Thoracic aorta (tissue), 2 donors: Measurements from ENCODE around the gene EZH2. TPM values are rescaled to one million over a fixed set of nuclear protein-coding genes. Genes with fewer than 3 reads are reported as not detected.

Experiments
- ATAC-seq: fragments of 150-250 bp; one replicate; pipeline ENCODE4 v1.8.0; 2017; ENCODE audit warnings: low read depth; ENCODE audit not compliant: insufficient number of reproducible peaks, low FRiP score
- DNase-seq: peaks from one replicate; pipeline ENCODE4 v3.0.0-alpha.2; 2020; ENCODE audit warnings: low spot score
- H3K27ac ChIP-seq, 2 donors: fragments of 200-600 bp; sonication (generic); 1 replicate in 1 of 2; 2 replicates in 1 of 2; pipeline ENCODE4 v1.5.1; 2016; ENCODE audit warnings: mild to moderate bottlenecking in 2 of 2, moderate library complexity in 2 of 2
- H3K27me3 ChIP-seq: fragments of 200-600 bp; sonication (generic); replicated peaks from 2 replicates; pipeline ENCODE4 v1.6.0; 2016; ENCODE audit warnings: mild to moderate bottlenecking; ENCODE audit not compliant: insufficient read depth
- H3K36me3 ChIP-seq: fragments of 200-600 bp; sonication (generic); one replicate; pipeline ENCODE4 v1.5.1; 2016
- H3K4me1 ChIP-seq, 2 donors: fragments of 200-600 bp; sonication (generic); 1 replicate in 1 of 2; 2 replicates in 1 of 2; pipeline versions ENCODE4 v1.5.1 to v1.6.0; 2016; ENCODE audit warnings: low read depth in 2 of 2, mild to moderate bottlenecking in 1 of 2; ENCODE audit not compliant: control insufficient read depth in 1 of 2
- H3K4me3 ChIP-seq: fragments of 200-600 bp; sonication (generic); 2 replicates; pipeline ENCODE4 v1.5.1; 2016; ENCODE audit warnings: mild to moderate bottlenecking
- H3K9me3 ChIP-seq: fragments of 200-600 bp; sonication (generic); 2 replicates; pipeline ENCODE4 v1.5.1; 2016
- total RNA-seq, 2 donors: library from RNA; depleted of rRNA; stranded (reverse); fragments of >200 nt; gene quantifications; one replicate each; pipeline versions ENCODE4 v1.1.0 to v1.2.3, GENCODE V29; 2016
- TF ChIP-seq, protein P1 (sequence below): fragments of 200-600 bp; sonication (generic); IDR thresholded peaks from one replicate; pipeline ENCODE4 v1.5.1; 2019; ENCODE audit warnings: antibody characterized with exemption

The EZH2 gene
- total RNA-seq, 2 donors from 2014 or later: 2.4 TPM; not detected in 1

GRCh38 chr7:148912151-148912550 lies 28.1 kb upstream of the EZH2 start:
- no peaks in the 10 kb centered on the region for H3K36me3 ChIP-seq
- H3K4me3 ChIP-seq: no peak overlapping the region
- H3K27ac ChIP-seq: no peak overlapping the region
- ATAC-seq (no peak), DNase-seq (no peak)
- no peaks in the 10 kb centered on the region for H3K4me1 ChIP-seq
- no peaks in the 10 kb centered on the region for H3K27me3 ChIP-seq
- TF ChIP-seq, protein P1, sequence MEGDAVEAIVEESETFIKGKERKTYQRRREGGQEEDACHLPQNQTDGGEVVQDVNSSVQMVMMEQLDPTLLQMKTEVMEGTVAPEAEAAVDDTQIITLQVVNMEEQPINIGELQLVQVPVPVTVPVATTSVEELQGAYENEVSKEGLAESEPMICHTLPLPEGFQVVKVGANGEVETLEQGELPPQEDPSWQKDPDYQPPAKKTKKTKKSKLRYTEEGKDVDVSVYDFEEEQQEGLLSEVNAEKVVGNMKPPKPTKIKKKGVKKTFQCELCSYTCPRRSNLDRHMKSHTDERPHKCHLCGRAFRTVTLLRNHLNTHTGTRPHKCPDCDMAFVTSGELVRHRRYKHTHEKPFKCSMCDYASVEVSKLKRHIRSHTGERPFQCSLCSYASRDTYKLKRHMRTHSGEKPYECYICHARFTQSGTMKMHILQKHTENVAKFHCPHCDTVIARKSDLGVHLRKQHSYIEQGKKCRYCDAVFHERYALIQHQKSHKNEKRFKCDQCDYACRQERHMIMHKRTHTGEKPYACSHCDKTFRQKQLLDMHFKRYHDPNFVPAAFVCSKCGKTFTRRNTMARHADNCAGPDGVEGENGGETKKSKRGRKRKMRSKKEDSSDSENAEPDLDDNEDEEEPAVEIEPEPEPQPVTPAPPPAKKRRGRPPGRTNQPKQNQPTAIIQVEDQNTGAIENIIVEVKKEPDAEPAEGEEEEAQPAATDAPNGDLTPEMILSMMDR: no peak
- H3K9me3 ChIP-seq: no peaks in the 10 kb centered on the region

- Histone ChIP-seq H3K9me3 (no peaks in the 10 kb centered on the region), H3K27me3 (no peaks in the 10 kb centered on the region), H3K27ac (no peak overlapping the region), H3K36me3 (no peaks in the 10 kb centered on the region), H3K4me3 (no peak overlapping the region), H3K4me1 (no peaks in the 10 kb centered on the region)
- no peak for DNase-seq
- TF ChIP-seq, protein P1: no peak
- ATAC-seq: no peak
These were observed 27.5 kb upstream of the EZH2 start for GRCh38 chr7:148911626-148912025.

DNA sequence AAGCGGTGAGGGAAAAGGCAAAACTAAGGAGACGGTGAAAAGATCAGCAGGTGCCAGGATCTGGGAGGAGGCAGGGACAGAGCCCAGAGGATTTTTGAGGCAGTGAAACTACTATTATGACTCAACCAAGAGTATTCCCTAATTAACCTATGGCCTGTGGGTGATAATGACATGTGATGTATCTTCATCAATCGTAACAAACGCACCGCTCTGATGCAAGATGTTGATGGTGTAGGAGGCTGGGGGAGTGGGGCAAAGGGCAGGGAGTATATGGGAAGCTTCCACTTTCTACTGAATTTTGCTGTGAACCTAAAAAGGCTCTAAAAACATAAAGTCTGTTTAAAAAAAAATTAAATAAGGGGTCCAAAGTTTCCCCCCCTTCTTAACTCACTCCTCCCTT lies 25.5 kb upstream of the EZH2 start:
- TF ChIP-seq, protein P1: no peak
- ATAC-seq: no peak
- H3K4me3 ChIP-seq: no peak overlapping the region

DNA sequence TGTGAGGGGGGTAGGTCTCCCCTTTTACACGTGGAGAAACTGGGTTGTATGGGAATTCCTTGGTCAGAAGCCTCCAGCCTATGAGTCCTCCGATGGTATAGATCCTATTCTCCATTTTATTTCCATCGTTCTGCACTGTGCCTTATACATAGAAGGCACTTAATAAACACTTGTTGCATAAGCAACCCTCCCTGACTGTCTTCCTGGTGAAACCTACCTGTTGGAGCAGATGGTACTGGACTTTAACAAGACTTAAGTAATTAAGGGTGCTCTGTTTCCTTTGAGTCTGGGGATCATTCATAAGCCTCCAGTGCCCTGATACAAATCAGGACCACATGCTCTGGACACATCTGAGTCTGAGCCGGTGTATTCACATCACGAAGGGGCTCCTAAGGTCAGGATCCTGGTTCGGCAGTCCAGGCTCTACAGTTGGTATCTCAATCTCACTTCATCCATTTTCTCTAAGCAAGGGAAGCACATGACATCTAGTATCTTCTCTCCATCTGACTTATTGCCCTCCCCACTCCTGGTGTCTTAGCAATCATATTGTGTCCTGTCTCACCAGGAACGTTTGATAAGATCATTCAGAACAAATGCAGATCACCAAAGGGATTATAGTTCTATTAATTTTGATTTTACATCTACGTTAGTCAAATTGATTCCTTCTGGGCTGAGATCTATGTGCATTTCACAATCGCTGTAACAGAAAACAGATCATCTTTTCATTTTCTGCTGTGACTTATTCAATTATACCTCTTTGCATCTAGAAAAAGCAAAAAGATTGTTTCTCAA lies 22.8 kb upstream of the EZH2 start:
- no peak for ATAC-seq
- H3K27me3 ChIP-seq: no peaks in the 10 kb centered on the region
- TF ChIP-seq, protein P1: no peak
- no peak for DNase-seq
- no peaks in the 10 kb centered on the region for H3K36me3 ChIP-seq
- no peak overlapping the region for H3K4me3 ChIP-seq
- H3K9me3 ChIP-seq: no peaks in the 10 kb centered on the region
- no peak overlapping the region for H3K27ac ChIP-seq
- no peaks in the 10 kb centered on the region for H3K4me1 ChIP-seq

More for the DNA sequence above, 25.5 kb upstream of the EZH2 start:
- no peaks in the 10 kb centered on the region for H3K9me3 ChIP-seq
- no peak overlapping the region for H3K27ac ChIP-seq
- H3K4me1 ChIP-seq: no peaks in the 10 kb centered on the region
- no peaks in the 10 kb centered on the region for H3K36me3 ChIP-seq
- DNase-seq: no peak
- H3K27me3 ChIP-seq: no peaks in the 10 kb centered on the region

DNA sequence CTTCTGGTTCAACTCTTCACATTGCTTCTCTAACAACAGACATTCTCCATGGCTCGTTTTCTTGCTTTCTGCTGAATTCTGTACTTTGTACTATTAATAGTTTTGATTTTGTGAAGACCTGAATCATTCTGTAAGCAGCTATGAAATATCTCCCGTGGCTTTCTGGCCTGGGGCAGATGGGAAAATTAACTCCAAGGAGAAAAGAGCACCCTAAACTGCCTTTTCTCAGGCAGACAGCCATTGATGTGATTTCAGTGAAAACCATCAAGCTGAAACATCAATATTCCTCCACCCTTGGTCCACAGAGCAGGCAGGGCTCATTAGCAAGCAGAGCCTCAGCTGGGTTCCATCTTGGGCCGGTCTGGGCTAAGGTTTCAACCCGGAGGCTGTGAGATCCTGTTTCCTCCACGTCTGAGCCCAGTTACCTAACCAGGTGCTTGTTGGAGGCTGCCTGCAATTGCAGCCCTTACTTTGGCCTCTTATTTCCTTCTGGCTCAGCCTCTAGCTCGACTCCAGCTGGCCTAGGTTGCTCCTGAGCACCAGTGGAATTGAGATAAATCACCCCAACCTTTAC lies 21.1 kb upstream of the EZH2 start:
- ATAC-seq: no peak
- no peaks in the 10 kb centered on the region for H3K4me1 ChIP-seq

More for the DNA sequence above, 21.1 kb upstream of the EZH2 start:
- Histone ChIP-seq H3K36me3 (no peaks in the 10 kb centered on the region), H3K9me3 (no peaks in the 10 kb centered on the region), H3K27me3 (no peaks in the 10 kb centered on the region), H3K4me3 (no peak overlapping the region), H3K27ac (no peak overlapping the region)
- TF ChIP-seq, protein P1: no peak
- no peak for DNase-seq
